GM18507 (cell line): ENCODE data around the gene MAPKAPK3.

ENCODE experiments used
- DNase-seq: peaks from one replicate; pipeline ENCODE4 v3.0.0; 2011; ENCODE audit warnings: low read depth; ENCODE audit not compliant: insufficient read length; ENCODE audit errors: extremely low spot score
- FAIRE-seq: peaks from 2 replicates; lab custom pipeline; 2011; peaks lifted over from hg19 to GRCh38; lab: Jason Lieb, UNC

The MAPKAPK3 gene

GRCh38 chr3:50620420-50620819 is 3.5 kb downstream of the MAPKAPK3 start:
- DNase-seq (no peak), FAIRE-seq (peak; percentile 54)

DNA sequence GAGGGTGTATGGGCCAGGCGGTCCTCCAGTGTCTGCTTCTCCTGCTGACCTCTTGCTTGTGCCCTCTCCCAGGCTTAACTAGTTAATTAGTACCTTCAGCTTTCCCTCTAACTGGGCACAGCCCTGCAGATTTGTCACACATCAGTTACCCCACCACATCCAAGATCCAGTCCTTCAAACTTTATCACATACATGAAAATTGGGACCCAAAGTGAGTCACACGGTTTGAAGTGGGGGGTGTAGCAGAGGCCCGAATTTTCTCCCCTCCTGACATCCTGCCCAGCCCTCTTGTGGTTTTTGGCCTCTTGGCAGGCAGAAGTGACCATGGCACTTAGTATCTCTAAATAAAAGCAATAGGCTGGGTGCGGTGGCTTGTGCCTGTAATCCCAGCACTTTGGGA is 3.9 kb downstream of the MAPKAPK3 start:
- DNase-seq, result no peak

DNA sequence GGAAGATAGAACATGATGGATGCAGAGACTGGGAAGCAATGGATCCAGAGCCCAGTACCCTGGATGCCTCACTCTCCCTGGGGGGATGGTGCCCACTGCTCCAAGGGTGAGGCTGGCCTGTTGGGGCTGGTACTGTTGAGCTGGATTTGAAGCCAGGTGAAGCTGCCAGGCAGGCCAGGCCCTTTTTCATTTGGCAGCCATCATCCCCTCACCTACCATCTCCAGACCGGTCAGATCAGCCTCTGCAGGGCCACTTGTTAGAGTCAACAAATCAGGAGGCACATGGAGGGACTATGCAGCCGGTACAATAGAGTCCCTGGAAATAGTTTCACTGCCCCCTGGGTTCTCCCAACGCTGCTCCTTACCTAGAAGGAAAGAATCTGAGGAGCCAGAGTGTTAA is 5.9 kb downstream of the MAPKAPK3 start:
- no peak for DNase-seq
- no peak for FAIRE-seq

More for the DNA sequence above, 3.9 kb downstream of the MAPKAPK3 start:
- FAIRE-seq, result no peak

DNA sequence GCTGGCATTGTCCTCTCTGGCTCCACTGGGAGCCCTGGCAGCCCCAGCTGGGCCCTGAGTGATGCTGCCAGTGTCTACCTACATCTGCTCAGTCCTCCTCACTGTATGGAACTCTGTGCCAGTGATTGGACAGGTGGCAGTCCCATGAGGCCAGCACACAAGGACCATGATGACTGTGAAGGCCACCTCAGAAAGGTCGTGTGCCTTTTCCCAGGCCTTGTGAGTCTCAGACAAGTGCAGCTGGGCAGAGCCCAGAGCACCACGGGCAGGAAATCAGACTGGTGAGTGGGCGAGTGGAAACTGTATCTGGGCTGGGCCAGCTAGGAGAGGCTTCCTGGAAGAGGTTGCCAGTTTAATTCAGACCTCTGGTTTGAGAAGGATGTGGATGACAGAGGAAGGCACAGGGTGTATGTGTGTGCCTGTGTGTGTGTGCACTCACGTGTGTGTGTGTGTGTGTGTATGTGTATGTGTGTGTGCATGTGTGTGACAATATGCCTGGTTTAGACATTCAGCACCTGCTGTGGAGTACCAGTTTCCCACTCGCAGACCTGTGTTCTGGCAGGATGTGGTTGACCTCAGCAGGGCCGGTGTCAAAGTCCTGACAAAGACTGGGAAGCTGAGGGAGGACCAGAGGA is 7.0 kb downstream of the MAPKAPK3 start:
- DNase-seq (no peak), FAIRE-seq (peak; percentile 79)

GRCh38 chr3:50624634-50625033 is 7.7 kb downstream of the MAPKAPK3 start:
- no peak for DNase-seq
- FAIRE-seq, result no peak

DNA sequence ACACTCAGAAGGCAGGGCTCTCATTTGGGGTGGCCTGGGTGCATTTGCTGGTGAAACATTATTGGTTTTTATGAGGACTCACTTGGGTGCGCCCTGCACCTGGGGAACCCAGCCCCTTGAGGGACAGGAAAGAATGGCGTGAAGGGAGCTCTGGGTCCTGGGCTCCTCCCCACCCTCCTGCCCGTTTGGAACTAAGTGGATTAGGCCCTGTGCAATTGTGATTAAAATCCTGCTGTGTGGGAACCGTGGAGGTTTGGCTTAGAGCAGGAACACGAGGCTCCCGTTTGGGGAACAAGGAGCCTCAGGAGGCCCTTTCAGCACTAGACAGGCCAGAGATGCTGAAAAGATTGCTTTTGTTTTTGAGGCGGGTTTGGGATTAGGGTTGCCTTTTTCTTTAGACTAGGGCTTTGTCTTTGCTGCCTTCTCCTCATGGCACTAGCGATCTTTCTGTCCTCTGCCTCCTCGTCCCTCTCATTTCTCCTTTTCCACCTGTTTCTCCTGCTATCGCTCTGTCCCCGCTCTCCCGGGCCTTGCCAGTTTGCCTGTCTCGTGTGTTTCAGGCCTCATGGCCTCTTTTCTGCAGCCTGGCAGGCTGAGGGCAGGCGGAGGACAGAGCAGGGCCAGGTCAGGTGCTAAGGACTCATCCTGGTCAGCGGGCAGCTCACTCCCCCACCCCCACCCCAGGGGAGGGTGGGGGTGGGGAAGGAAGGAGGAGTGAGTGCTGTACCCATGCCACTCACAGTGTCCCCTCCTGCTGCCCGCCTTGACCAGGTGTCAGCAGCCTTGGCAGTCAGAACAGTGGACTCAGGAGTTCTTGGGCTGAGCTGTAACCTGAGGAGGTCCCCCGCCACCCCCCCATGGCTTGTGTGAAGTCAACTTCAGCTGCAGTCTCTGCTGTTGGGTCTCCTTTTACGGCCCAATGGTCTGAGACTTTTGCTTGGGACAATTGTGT is 8.6 kb downstream of the MAPKAPK3 start:
- DNase-seq, result no peak
- no peak for FAIRE-seq

- DNase-seq (no peak), FAIRE-seq (no peak)
Measured at GRCh38 chr3:50626401-50626800, 9.4 kb downstream of the MAPKAPK3 start.

- DNase-seq (no peak), FAIRE-seq (no peak)
Measured at GRCh38 chr3:50627407-50628051, 10.6 kb downstream of the MAPKAPK3 start.

- no peak for DNase-seq
- no peak for FAIRE-seq
Measured at GRCh38 chr3:50628601-50629000, 11.7 kb downstream of the MAPKAPK3 start.

GRCh38 chr3:50630394-50630793 is 13.4 kb downstream of the MAPKAPK3 start:
- no peak for DNase-seq
- FAIRE-seq, result no peak

DNA sequence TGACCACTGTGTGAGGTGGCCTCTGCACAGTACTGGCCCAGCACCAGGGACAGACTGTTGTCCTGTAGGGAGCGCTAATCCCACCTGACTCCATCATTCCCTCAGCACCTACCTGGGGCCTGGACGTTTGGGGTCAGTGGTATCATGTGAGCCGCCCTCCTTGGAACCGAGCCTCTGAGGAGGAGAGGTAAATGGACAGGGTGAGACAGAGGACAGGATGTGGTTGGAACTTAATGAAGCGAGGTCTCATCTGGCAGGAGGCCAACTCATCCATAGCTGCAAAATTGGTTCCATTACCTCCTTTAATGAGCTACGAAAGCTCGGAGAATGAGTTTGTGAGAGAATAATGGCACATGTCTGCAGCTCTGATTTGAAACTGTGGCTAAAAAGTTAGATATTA is 13.9 kb downstream of the MAPKAPK3 start:
- no peak for DNase-seq
- FAIRE-seq, result no peak

DNA sequence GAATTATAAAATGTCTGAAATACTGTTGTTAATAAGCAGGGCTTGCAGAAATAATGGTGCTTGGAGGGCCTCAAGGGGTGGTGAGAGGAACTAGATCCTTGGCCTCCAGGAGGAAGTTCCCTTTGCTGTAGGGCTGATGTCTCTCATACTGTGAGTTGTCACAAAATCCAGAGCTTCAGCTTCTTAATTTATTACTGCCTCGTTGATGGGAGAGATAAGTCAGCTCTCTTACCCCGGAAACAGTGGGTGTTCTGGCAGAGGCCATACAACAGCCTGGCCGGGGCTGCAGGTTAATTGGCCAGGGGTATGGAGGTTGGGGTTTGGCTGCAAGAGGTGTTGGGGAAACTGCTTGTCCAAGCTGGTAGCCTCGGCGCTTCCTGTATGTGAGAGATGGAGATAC is 15.5 kb downstream of the MAPKAPK3 start:
- FAIRE-seq, result no peak
- no peak for DNase-seq

GRCh38 chr3:50633230-50633790 is 16.4 kb downstream of the MAPKAPK3 start:
- DNase-seq (no peak), FAIRE-seq (no peak)

GRCh38 chr3:50635066-50635465 is 18.1 kb downstream of the MAPKAPK3 start:
- FAIRE-seq (no peak), DNase-seq (no peak)

DNA sequence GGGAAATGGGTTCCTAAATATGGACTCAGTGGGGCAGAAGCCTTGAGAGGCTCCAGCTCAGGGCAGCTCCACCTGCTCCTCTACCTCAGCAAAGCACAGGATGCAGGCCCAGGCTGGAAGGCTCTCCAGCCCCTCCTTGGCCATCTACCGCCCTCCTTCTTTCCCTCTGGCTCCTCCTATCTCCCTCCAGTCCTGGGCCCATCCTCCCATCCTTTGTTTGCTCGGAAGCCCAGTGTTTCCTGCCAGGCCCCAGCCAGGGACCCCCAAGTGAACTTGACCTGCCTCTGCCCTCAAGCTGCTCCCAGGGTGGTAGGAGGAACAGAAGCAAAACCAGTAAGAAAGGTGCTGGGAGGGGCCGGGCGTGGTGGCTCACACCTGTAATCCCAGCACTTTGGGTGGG is 20.1 kb downstream of the MAPKAPK3 start:
- FAIRE-seq, result no peak
- no peak for DNase-seq

- no peak for DNase-seq
- no peak for FAIRE-seq
Measured at GRCh38 chr3:50637945-50638344, 21.0 kb downstream of the MAPKAPK3 start.

GRCh38 chr3:50639055-50639494 is 22.1 kb downstream of the MAPKAPK3 start:
- DNase-seq (no peak), FAIRE-seq (no peak)

- FAIRE-seq (no peak), DNase-seq (no peak)
Measured at GRCh38 chr3:50642382-50642781, 25.4 kb downstream of the MAPKAPK3 start.

GRCh38 chr3:50644561-50644960 is 27.6 kb downstream of the MAPKAPK3 start:
- DNase-seq (no peak), FAIRE-seq (no peak)

DNA sequence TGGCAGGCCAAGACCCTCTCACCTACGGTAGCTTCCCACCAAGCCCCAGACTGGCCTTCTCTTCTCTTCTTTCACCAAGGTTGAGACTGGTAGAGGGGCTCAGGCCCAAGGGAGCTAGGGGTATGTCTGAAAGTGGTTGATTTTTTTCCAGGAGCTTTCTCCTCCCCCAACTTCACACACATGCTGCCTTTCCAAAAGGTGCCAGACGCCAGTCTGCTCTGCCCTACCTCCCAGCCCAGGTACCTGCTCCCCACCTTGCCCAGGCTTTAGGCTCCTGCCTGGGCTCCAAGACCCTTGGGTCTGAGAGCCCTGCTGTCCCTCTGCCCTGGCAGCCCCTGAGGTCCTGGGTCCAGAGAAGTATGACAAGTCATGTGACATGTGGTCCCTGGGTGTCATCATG is 28.4 kb downstream of the MAPKAPK3 start:
- no peak for FAIRE-seq
- no peak for DNase-seq
